PC-3 (cell line): ENCODE measurements around the gene KDM7A. TPM values are rescaled to one million over a fixed set of nuclear protein-coding genes. Genes with fewer than 3 reads are reported as not detected.

Source experiments
- ATAC-seq: fragments of 200-7000 bp; cut with Tn5 transposase; 2 replicates; pipeline ENCODE4 v1.9.1; 2020; ENCODE audit warnings: mild to moderate bottlenecking, moderate library complexity
- BruUV-seq: library from RNA; stranded (reverse); fragments of 400-500 nt; replicated peaks from 2 replicates; lab custom pipeline; 2021; lab: Mats Ljungman, UMichigan
- CTCF ChIA-PET: fragments of 300-600 bp; sonication (Branson Sonifier 250); formaldehyde crosslinking; loops from one replicate; lab custom pipeline; 2022; ENCODE audit warnings: antibody characterized with exemption; lab: Charles Lee
- POLR2A ChIA-PET: fragments of 300-600 bp; sonication (Branson Sonifier 250); formaldehyde crosslinking; loops from one replicate; lab custom pipeline; 2022; ENCODE audit warnings: antibody characterized with exemption; ENCODE audit not compliant: unreplicated experiment; lab: Charles Lee
- DNase-seq: peaks from one replicate; pipeline ENCODE4 v3.0.0-alpha.2; 2015
- H2AFZ ChIP-seq: fragments of 300-600 bp; sonication (generic); 2 replicates; pipeline ENCODE4 v1.6.0; 2016; ENCODE audit warnings: antibody characterized with exemption, low read length
- H3F3A ChIP-seq: fragments of 300-600 bp; sonication (generic); one replicate; pipeline ENCODE4 v1.6.0; 2017; ENCODE audit warnings: antibody characterized with exemption, low read length, control low read depth, mild to moderate bottlenecking; ENCODE audit not compliant: unreplicated experiment
- H3K27ac ChIP-seq: fragments of 300-600 bp; sonication (generic); 2 replicates; pipeline ENCODE4 v1.5.1; 2016; ENCODE audit warnings: mild to moderate bottlenecking, low read length
- H3K27me3 ChIP-seq: fragments of 300-600 bp; sonication (generic); 2 replicates; pipeline ENCODE4 v1.6.1; 2016; ENCODE audit warnings: low read length, mixed read lengths
- H3K36me3 ChIP-seq: fragments of 300-600 bp; sonication (generic); 2 replicates; pipeline ENCODE4 v1.6.1; 2016; ENCODE audit warnings: low read depth, mixed run types, low read length, mixed read lengths
- H3K4me1 ChIP-seq: fragments of 300-600 bp; sonication (generic); 2 replicates; pipeline ENCODE4 v1.5.1; 2016; ENCODE audit warnings: low read length; ENCODE audit not compliant: insufficient read depth
- H3K4me2 ChIP-seq: fragments of 300-600 bp; sonication (generic); 2 replicates; pipeline ENCODE4 v1.6.0; 2016; ENCODE audit warnings: low read length
- H3K4me3 ChIP-seq: fragments of 300-600 bp; sonication (generic); 2 replicates; pipeline ENCODE4 v1.5.1; 2016; ENCODE audit warnings: mild to moderate bottlenecking, low read length, mixed read lengths
- H3K79me2 ChIP-seq: fragments of 300-600 bp; sonication (generic); 2 replicates; pipeline ENCODE4 v1.6.1; 2017; ENCODE audit warnings: low read length, mixed read lengths
- H3K9ac ChIP-seq: fragments of 300-600 bp; sonication (generic); 2 replicates; pipeline ENCODE4 v1.6.0; 2016; ENCODE audit warnings: mild to moderate bottlenecking, low read length
- H3K9me2 ChIP-seq: fragments of 300-600 bp; sonication (generic); replicated peaks from 2 replicates; pipeline ENCODE4 v1.6.1; 2016; ENCODE audit warnings: mixed run types, low read length, mixed read lengths
- H3K9me3 ChIP-seq: fragments of 300-600 bp; sonication (generic); 2 replicates; pipeline ENCODE4 v1.6.1; 2016; ENCODE audit warnings: low read length, mixed read lengths
- H4K20me1 ChIP-seq: fragments of 300-600 bp; sonication (generic); 2 replicates; pipeline ENCODE4 v1.6.1; 2016; ENCODE audit warnings: low read length, mixed read lengths
- EZH2 ChIP-seq: fragments of 300-600 bp; sonication (generic); IDR thresholded peaks from one replicate; pipeline ENCODE4 v1.6.1; 2017; ENCODE audit warnings: antibody characterized with exemption, mild to moderate bottlenecking, low read length; ENCODE audit not compliant: unreplicated experiment
- EZH2phosphoT487 ChIP-seq: fragments of 300-600 bp; sonication (generic); IDR thresholded peaks from 2 replicates; pipeline ENCODE4 v1.6.1; 2018; ENCODE audit warnings: mild to moderate bottlenecking, antibody characterized with exemption, low read length, borderline replicate concordance
- intact Hi-C: fragments of 100-400 bp; cut with micrococcal nuclease; formaldehyde crosslinking; loops from 2 replicates; pipeline ENCODE4 v1.9.0; 2023
- total RNA-seq: library from RNA; depleted of rRNA; stranded (reverse); fragments of >200 nt; gene quantifications from 2 replicates; pipeline ENCODE4 v1.2.3, GENCODE V29; 2014
- TF ChIP-seq, protein P1 (sequence below): fragments of 300-600 bp; sonication (generic); conservative IDR thresholded peaks from 2 replicates; pipeline ENCODE4 v1.5.1; 2017; ENCODE audit warnings: antibody characterized with exemption, low read depth, mild to moderate bottlenecking, low read length

KDM7A gene
- total RNA-seq, 1 experiment from 2014 or later = 2.8 TPM

DNA sequence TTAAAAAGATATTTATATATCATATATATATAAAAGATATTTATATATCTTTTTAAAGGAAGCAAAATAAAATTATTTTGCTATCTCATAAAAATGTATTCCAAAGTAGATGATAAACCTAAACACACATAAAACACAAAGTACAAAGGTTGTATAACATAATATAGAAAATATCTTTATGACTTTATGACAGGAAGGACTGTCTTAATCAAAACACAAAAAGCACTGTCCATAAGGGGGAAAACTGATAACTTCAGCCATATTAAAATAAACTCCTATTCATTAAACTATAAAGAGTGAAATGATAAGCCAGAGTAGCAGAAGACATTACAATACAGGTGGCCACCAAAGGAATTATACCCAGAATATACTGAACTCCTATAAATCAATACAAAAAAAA is 34.8 kb downstream of the KDM7A start:
- ChIA-PET CTCF (no interaction called here), POLR2A (no interaction called here)
- no peaks in the 10 kb centered on the region for H4K20me1 ChIP-seq
- H3K79me2 ChIP-seq = no peaks in the 10 kb centered on the region
- no peak overlapping the region for H3K27ac ChIP-seq
- no peaks in the 10 kb centered on the region for H3F3A ChIP-seq
- no peak overlapping the region for H3K9ac ChIP-seq
- H3K4me2 ChIP-seq = no peak overlapping the region
- no peak for ATAC-seq
- no peaks in the 10 kb centered on the region for H3K27me3 ChIP-seq
- BruUV-seq = no TSS peak
- no peak overlapping the region for H2AFZ ChIP-seq
- no peaks in the 10 kb centered on the region for H3K9me3 ChIP-seq
- TF ChIP-seq, protein P1, sequence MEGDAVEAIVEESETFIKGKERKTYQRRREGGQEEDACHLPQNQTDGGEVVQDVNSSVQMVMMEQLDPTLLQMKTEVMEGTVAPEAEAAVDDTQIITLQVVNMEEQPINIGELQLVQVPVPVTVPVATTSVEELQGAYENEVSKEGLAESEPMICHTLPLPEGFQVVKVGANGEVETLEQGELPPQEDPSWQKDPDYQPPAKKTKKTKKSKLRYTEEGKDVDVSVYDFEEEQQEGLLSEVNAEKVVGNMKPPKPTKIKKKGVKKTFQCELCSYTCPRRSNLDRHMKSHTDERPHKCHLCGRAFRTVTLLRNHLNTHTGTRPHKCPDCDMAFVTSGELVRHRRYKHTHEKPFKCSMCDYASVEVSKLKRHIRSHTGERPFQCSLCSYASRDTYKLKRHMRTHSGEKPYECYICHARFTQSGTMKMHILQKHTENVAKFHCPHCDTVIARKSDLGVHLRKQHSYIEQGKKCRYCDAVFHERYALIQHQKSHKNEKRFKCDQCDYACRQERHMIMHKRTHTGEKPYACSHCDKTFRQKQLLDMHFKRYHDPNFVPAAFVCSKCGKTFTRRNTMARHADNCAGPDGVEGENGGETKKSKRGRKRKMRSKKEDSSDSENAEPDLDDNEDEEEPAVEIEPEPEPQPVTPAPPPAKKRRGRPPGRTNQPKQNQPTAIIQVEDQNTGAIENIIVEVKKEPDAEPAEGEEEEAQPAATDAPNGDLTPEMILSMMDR = no peak
- TF ChIP-seq EZH2 = no peak
- TF ChIP-seq EZH2phosphoT487 = no peak
- DNase-seq = no peak
- intact Hi-C loops = no loop called here
- no peaks in the 10 kb centered on the region for H3K36me3 ChIP-seq
- no peaks in the 10 kb centered on the region for H3K9me2 ChIP-seq
- no peak overlapping the region for H3K4me3 ChIP-seq
- H3K4me1 ChIP-seq = no peaks in the 10 kb centered on the region

DNA sequence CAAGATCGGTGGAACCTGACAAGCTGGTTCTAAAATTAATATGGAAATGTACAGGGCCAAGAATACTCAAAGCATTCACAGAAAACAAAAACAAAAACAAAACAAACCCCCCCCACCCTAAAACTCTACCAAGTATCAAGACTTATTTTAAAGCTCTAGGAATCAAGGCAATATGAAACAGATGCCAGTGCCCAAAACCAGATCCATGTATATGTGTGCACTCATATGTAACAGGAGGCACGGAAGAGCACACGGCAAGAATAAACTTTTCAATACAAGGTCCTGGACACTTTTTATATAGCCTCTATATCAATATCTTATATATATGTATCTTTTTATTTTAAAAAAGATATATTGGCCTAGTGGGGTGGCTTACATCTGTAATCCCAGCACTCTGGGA is 35.5 kb downstream of the KDM7A start:
- ATAC-seq = no peak
- Histone ChIP-seq H3K9me3 (no peaks in the 10 kb centered on the region), H2AFZ (no peak overlapping the region), H3K4me1 (no peaks in the 10 kb centered on the region), H3K9ac (no peak overlapping the region), H3K9me2 (no peaks in the 10 kb centered on the region), H3K27me3 (no peaks in the 10 kb centered on the region), H3K4me2 (no peak overlapping the region), H4K20me1 (no peaks in the 10 kb centered on the region), H3K79me2 (no peaks in the 10 kb centered on the region), H3K4me3 (no peak overlapping the region), H3K27ac (no peak overlapping the region), H3F3A (no peaks in the 10 kb centered on the region), H3K36me3 (no peaks in the 10 kb centered on the region)
- TF ChIP-seq, protein P1 = no peak
- no peak for TF ChIP-seq EZH2
- no peak for TF ChIP-seq EZH2phosphoT487
- CTCF ChIA-PET = no interaction called here
- no TSS peak for BruUV-seq
- DNase-seq = no peak
- intact Hi-C loops = no loop called here
- POLR2A ChIA-PET = interaction anchor here (0.6 kb wide), 1 partner anchor 150 kb away, joined by 3 read pairs; no protein-coding TSS in a partner anchor

DNA sequence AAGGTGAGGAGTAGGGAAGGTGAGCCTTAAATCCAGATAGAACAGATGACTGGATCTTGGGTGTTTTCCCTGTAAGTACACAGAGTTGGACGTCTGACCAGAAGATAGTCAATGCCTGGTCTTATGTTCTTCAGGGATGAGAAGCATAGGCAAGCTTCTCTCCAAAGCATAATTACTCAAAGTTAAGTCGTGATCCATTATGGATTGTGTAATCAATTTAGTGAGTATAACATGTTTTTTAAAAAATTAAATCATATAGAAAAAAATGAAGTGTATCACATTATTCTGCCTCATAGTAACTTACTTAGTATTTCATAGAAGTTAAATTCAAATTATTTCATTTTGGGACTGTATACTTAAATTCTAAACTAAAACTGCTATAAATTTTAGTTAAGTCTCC is 39.7 kb downstream of the KDM7A start:
- Histone ChIP-seq H4K20me1 (no peaks in the 10 kb centered on the region), H3K27ac (no peak overlapping the region), H3K9ac (no peak overlapping the region), H2AFZ (no peak overlapping the region), H3K4me1 (no peaks in the 10 kb centered on the region), H3K9me2 (no peaks in the 10 kb centered on the region), H3F3A (no peaks in the 10 kb centered on the region), H3K27me3 (no peaks in the 10 kb centered on the region), H3K4me3 (no peak overlapping the region), H3K4me2 (no peak overlapping the region), H3K9me3 (no peaks in the 10 kb centered on the region), H3K79me2 (no peaks in the 10 kb centered on the region), H3K36me3 (no peaks in the 10 kb centered on the region)
- BruUV-seq = no TSS peak
- ChIA-PET CTCF (no interaction called here), POLR2A (no interaction called here)
- DNase-seq (no peak), ATAC-seq (no peak)
- no peak for TF ChIP-seq EZH2phosphoT487
- no peak for TF ChIP-seq EZH2
- TF ChIP-seq, protein P1 = no peak
- intact Hi-C loops = no loop called here
